GM21825 (cell line): Measurements from ENCODE around the gene FAM236B.
A peak's percentile ranks its signal among the peaks of the same experiment; 100 is the strongest.
"Not testable (repeated sequence)": the region's sequence is repeated elsewhere in the genome, so short reads cannot be mapped to it uniquely, and the experiment has no call there.

Source experiments
- ATAC-seq: cut with Tn5 transposase; IDR thresholded peaks from one replicate; pipeline ENCODE4 v1.9.1; 2021; ENCODE audit warnings: mild to moderate bottlenecking, moderate library complexity; ENCODE audit not compliant: unreplicated experiment

Gene FAM236B

DNA sequence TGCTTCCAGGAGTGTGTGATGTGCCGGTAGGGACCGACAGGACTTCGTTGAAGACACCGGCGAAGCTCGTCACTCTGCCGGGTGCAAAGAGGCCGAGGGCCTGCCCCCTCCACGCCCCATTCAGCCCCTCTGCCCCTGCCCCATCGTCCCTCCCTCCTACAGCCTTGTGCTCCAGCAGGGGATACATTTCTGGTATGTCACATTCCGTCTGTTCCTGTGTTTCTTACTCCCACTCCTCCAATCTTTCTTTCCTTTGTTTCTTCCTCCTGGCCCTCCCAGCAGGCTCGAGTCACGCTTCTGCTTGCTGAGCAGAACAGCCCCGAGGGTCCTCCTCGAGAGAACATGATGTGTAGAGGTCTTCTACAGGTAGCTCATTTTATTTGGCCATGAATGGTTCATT is at the start of gene FAM236B:
Gene FAM236B, minus strand, starts transcription at position 101 of the 400 bp plus-strand sequence. Its CDS starts 100 bp downstream, at position 1.
- ATAC-seq = not testable (repeated sequence)

DNA sequence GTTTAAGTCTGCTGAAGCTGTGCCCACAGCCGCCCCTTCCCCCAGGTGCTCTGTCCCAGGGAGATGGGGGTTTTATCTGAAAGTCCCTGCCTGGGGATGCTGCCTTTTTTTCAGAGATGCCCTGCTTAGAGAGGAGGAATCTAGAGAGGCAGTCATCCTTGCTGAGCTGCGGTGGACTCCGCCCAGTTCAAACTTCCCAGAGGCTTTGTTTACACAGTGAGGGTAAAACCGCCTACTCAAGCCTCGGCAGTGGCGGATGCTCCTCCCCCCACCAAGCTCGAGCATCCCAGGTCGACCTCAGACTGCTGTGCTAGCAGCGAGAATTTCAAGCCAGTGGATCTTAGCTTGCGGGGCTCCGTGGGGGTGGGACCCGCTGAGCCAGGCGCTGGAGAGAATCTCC is 48.2 kb upstream of the FAM236B start:
- not testable (repeated sequence) for ATAC-seq

DNA sequence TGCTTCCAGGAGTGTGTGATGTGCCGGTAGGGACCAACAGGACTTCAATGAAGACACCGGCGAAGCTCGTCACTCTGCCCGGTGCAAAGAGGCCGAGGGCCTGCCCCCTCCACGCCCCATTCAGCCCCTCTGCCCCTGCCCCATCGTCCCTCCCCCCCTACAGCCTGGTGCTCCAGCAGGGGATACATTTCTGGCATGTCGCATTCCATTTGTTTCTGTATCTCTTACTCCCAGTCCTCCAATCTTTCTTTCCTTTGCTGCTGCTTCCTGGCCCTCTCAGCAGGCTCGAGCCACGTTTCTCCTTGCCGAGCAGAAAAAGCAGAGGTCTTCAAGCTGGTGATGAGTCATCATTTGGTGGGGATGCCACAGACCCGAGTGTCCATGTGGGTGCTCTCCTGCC is 25.6 kb upstream of the FAM236B start, which contains the start of gene FAM236D:
Gene FAM236D, minus strand, starts transcription at position 101 of the 400 bp plus-strand sequence. Its CDS starts 100 bp downstream, at position 1.
- not testable (repeated sequence) for ATAC-seq

DNA sequence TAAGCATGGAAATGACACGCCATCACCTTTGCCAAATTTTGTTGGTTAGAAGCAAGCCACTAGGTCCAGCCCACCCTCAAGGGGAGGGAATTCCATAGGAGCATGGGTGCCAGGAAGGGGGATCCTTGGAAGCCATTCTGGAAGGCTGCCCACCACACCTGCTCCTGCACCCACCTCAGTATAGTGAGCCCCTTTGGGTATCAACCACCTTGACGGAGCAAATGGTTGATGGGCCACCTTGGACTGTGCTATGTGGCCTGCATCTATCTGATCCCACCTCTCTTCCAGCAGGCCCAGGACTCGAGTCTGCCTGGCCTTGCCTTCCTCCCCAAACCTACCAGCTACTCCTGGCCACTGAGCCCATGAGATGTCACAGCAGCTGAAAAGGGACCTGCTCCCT is 7.9 kb upstream of the FAM236B start:
- ATAC-seq = not testable (repeated sequence)

DNA sequence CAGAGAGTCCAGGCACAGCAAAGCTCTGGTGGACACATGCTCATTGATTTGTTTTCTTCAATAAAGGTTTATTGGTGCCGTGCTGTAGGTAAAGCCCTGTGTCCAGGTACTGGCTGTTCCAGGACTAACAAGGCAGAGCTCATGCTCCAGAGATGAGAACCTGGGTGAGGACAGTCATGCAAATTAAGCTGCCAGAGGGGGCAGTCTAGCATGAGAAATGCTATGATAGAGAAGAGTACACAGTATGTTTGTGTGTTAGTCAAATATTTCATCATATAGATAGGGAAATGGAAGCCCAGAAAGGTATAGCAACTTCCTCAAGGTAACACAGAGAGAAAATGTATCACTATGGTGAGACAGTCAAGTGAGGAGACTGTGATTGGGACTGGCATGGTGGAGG is 5.7 kb upstream of the FAM236B start:
- not testable (repeated sequence) for ATAC-seq

DNA sequence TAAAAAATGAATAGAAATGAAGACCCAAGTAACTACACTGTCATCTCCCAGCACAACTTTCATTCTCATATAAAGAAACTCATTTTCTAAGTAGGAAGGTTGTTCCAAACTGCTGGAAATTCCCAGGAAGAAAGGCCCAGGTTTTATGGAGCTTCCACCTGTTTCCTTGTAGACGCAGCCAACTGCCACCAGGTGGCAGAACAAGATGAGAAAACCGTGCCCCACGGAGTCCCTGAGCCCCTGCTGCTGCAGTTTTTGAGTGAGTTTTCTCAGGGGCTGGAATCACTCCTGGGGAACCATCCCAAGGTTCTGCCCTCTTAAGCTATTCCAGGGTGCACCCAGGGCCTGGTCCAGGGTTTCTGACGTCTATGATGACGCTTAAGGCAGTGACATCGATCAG is 1.5 kb upstream of the FAM236B start:
- not testable (repeated sequence) for ATAC-seq

DNA sequence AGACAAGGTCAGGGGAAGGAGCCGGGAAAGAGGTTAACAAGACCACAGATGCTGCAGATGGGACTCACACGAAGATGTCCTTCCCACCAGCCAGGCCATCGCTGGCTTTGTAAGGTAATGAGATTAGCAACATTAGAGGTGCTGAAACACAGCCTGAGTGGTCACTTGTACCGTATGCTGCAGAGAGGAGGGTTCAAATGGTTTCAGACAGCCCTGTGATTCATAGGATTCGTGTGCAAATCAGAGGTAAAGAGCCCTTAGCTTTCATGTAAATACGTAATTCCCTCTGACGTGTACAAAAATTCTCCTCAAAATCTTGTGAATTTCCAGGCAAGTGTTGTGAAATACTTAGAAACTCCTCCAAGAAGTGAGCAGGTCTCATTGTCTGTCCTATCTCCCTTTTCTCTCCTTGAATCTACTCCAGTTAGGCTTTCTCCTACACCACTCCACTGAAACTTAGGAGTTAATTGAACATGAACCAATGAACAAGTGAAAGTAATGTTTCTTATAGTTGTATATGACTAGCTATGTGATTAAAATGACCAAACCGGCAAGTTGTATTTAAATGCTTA is 991 bp upstream of the FAM236B start:
- ATAC-seq = not testable (repeated sequence)

DNA sequence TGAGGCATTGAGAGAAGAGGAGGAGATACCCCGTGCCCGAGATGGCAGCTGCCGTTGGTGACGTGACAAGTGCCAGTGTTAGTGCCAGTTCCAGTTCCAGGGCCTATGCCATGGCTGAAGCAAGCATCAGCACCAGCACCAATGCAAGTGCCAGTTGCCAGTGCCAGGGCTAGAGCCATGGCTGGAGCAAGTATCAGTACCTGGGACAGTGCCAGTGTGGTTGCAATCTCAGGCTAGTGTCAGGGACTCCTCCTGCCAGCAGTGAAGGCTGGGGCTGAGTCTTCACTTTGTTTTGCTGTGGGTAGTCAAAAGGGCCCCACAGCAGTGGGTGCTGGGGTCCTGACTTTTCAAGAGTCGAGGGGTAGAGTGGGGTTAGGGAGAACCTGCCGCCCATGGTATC is 4.3 kb downstream of the FAM236B start:
- ATAC-seq = not testable (repeated sequence)

DNA sequence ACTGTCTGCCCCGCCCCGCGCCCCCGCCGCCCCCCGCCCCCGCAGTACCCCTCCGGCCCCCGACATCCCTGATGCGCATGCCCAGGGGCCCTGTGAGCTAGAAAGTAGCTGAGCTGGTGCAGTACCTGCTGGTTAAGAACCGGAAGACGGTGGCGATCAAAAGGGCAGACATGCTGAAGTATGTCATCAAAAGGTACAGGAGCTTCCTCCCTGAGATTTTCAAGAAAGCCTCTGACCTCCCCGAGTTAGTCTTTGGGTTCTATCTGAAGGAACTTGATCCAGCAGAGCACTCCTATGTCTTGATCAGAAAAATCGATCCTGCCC is 5.0 kb downstream of the FAM236B start:
- peak; percentile 73 for ATAC-seq

DNA sequence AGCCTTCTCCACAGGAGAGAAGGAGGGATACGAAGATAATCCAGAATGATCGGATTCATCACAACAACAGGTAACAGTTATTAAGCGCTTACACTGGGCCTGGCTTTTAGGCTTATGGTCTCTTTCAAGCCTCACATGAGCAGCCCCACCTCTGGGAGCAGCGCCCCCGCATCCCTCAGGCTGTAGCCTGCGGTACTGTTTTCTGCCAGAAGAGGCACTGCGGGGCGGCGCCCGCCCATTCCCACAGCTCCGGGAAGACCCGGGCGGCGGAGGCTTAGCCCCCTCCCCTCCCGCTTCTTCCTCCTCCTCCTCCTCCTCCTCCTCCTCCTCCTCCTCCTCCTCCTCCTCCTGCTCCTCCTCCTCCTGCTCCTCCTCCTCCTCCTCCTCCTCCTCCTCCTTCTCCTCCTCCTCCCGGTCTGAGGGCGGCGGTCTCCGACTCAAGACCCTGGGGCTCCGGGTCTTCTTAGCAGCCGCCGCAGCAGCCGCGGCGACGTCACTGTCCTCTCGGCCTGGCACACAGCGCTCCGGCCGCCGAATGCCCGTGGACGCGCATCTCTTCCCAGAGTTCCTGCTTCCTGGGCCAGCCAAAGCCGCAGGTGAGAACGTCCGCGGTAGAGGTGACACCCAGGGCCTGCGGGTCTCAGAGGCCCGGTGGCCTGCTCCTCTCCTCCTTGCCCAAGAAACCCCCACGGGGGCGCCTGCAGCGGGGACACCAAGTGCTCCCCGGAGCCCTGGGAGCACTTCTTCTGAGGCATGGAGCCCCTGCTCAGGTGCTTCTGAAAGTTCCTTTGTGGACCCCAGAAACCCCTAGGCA is 5.6 kb downstream of the FAM236B start, which contains the start of gene DMRTC1B:
Gene DMRTC1B, plus strand, starts transcription at position 238 of the 814 bp plus-strand sequence. CDS start 68,246 bp downstream, outside the sequence.
- ATAC-seq = peak; percentile 78

DNA sequence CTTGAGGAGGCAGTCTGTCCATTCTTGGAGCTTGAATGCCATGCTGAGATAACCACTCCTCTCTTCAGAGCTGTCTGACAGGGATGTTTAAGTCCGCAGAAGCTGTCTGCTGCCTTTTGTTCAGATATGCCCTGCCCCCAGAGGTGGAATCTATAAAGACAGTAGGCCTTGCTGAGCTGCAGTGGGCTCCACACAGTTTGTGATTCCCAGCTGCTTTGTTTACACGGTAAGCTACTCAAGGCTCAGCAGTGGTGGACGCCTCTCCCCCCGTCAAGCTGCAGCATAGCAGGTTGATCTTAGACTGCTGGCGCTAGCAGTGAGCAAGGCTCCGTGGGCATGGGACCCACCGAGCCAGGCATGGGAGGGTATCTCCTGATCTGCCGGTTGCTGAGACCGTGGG is 22.0 kb downstream of the FAM236B start:
- ATAC-seq = not testable (repeated sequence)

DNA sequence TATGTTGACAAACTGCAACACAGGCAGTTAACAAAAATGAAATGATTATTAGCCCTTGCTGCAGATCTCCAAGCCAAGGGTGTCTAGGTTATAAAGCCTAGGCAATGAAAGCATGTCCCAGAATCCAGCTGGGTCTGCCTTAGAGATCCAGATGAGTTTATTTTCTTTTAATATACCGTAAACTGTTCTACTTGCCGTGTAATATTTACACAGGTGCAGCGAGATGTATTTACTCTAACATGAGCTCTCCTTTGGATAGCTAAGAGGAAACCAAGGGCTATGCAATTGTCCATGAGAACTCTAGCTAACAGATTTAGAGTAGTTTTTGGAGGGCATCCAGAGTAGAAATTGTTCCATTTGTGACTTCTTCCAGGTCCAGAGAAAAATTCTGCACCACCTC is 33.9 kb downstream of the FAM236B start:
- not testable (repeated sequence) for ATAC-seq

DNA sequence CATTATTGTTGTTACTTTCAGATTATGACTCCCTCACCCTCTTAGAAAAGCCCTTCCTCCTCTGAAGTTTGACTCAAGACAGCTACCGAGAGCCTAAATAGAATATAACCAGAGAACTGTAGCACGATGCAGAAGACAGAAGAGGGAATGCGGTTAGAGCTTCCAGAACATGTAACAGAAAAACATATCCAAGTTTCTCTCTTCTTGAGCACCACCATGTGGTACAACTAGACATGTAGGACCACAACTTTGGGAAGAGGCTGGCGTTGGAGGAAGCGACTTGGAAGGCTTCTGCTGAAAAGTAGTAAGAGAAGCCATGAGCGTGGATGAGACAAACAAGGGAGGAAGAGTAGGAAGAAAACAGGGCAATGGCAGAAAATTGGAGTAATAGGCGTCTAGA is 36.9 kb downstream of the FAM236B start:
- ATAC-seq = not testable (repeated sequence)

DNA sequence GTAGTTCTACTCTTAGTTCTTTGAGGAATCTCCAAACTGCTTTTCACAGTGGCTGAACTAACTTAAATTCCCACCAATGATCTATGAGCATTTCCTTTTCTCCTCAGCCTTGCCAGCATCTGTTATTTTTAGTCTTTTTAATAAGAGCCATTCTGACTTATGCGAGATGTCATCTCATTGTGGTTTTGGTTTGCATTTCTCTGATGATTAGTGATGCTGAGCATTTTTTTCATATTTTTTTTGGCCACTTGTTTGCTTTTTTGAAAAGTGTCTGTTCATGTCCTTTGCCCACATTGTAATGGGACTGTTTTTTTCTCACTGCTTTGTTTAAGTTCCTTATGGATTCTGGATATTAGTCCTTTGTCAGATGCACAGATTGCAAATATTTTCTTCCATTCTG is 46.9 kb downstream of the FAM236B start:
- ATAC-seq = no peak

DNA sequence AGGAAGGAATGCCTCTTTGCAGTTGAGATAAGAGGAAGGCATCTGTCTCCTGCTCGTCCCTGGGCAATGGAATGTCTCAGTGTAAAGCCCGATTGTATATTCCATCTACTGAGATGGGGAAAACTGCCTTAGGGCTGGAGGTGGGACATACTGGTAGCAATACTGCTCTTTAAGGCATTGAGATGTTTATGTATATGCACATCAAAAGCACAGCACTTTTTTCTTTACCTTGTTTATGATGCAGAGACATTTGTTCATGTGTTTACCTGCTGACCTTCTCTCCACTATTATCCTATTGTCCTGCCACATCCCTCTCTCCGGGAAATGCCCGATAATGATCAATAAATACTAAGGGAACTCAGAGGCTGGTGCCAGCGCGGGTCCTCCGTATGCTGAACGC is 48.8 kb downstream of the FAM236B start:
- not testable (repeated sequence) for ATAC-seq
